Measurements from ENCODE around the gene HUS1B. TPM values are rescaled to one million over a fixed set of nuclear protein-coding genes. Genes with fewer than 3 reads are reported as not detected.

HUS1B gene
- 1 to 10 TPM in 1 of 2 donors, under 1 TPM in 1; 0.36 to 6.1 TPM for total RNA-seq

DNA sequence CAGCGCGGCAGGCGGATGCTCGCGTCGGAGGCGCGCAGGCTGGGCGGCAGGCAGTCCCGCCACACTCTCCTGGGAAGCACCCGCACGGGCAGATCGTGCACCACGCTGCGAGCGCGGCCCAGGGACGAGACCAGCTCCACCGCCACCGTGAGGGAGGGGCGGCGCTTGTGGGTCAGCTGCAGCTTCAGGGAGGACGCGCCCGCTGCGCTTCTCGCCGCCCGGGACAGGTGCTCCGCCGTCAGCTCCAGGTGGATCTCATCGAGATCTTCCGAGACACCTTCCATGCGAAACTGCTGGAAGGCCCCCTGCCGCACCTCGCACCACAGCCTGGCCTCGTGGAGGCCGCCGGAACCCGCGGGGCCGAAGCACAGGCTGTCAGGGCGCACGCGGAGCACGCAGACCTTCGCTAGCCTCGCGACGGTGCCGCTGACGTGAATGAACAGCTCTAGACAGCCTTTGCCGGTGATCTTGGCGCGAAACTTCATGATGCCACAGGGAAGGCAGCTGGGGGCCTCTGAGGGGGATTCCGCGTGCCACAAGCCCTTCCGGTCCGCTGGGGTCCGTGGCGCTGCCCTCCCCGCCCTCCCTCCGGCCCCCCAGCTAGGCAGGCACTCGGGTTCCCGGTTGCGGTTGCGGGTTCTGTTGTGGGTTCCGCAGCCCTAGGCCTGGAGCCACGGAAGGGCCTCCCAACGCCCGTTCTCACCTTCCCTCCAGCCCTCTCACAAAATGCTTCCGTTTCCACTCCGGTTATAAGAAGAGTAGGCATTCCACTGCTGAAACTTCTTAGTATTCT lies at the start of gene HUS1B:
Gene HUS1B (minus strand): TSS at position 641 of the 793 bp plus-strand sequence. CDS start 156 bp downstream, at position 485.
- WGBS = 96% methylated on average over 63 of the region's 73 CpGs
- no peak for DNase-seq (ENCODE audit: low spot score)
- Histone ChIP-seq H3K27ac (no peak within 1 kb of the TSS), H3K36me3 (no peaks in the 10 kb centered on the region), H3K4me3 (no peak within 1 kb of the TSS), H3K9me3 (no peaks in the 10 kb centered on the region), H3K27me3 (replicated peaks; ENCODE audit: insufficient read depth) (no peaks in the 10 kb centered on the region), H3K4me1 (replicated peaks) (no peaks in the 10 kb centered on the region)
- intact Hi-C loops (cut with DNase I) = no loop called here
- TF ChIP-seq, protein P1, sequence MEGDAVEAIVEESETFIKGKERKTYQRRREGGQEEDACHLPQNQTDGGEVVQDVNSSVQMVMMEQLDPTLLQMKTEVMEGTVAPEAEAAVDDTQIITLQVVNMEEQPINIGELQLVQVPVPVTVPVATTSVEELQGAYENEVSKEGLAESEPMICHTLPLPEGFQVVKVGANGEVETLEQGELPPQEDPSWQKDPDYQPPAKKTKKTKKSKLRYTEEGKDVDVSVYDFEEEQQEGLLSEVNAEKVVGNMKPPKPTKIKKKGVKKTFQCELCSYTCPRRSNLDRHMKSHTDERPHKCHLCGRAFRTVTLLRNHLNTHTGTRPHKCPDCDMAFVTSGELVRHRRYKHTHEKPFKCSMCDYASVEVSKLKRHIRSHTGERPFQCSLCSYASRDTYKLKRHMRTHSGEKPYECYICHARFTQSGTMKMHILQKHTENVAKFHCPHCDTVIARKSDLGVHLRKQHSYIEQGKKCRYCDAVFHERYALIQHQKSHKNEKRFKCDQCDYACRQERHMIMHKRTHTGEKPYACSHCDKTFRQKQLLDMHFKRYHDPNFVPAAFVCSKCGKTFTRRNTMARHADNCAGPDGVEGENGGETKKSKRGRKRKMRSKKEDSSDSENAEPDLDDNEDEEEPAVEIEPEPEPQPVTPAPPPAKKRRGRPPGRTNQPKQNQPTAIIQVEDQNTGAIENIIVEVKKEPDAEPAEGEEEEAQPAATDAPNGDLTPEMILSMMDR (IDR thresholded peaks at IDR 0.05) = no peak
- TF ChIP-seq POLR2AphosphoS5 (IDR thresholded peaks at IDR 0.05) (no peak), POLR2A (IDR thresholded peaks at IDR 0.05) (no peak)

DNA sequence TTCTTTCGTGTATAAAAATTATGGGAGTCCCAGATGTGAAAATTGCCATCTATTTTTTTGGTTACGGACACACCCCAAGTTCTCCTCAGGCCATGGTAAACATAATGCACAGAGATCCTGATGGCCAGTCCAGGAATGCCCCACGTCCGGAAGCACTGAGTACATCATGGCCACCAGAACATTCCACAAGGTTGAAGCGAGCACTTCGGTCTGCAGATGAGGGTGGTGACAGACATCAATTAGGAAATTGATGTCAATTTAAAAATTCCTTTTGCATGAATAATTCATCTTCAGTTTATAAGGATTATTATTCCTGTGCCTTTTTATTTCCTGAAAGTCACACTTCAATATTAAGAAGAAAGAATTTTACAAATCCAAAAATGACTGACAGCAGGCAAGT lies 49.2 kb upstream of the HUS1B start:
- TF ChIP-seq POLR2A (IDR thresholded peaks at IDR 0.05) (no peak), POLR2AphosphoS5 (IDR thresholded peaks at IDR 0.05) (no peak)
- TF ChIP-seq, protein P1 (IDR thresholded peaks at IDR 0.05) = no peak
- H3K27ac ChIP-seq = no peak overlapping the region
- no peak overlapping the region for H3K4me3 ChIP-seq
- no peaks in the 10 kb centered on the region for H3K4me1 ChIP-seq (replicated peaks)
- no peaks in the 10 kb centered on the region for H3K27me3 ChIP-seq (replicated peaks; ENCODE audit: insufficient read depth)
- no peaks in the 10 kb centered on the region for H3K9me3 ChIP-seq
- no peak for DNase-seq (ENCODE audit: low spot score)
- H3K36me3 ChIP-seq = no peaks in the 10 kb centered on the region
- 94% methylated on average over 6 of the region's 6 CpGs for WGBS
- intact Hi-C loops (cut with DNase I) = no loop called here

DNA sequence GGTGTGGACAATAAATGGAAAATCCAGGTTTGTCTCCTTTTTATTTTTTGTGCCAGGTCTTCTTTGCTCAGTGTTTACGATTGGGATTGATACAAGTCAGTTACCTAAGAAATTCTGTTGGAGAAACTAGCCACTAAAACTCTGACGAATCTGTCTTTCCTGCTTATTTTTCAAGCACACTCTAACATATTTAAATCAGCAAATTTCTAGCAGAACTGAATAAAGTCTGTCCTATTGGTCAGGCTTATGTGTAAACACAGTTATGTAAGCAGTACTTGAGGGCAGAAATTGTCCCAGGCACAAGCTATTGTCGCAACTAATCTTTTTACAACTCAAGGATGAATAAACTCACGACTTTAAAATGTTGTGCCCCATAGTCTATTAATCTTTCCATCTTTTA lies 48.1 kb upstream of the HUS1B start:
- intact Hi-C loops (cut with DNase I) = no loop called here
- H3K27me3 ChIP-seq (replicated peaks; ENCODE audit: insufficient read depth) = no peaks in the 10 kb centered on the region
- no peak overlapping the region for H3K4me3 ChIP-seq
- H3K9me3 ChIP-seq = no peaks in the 10 kb centered on the region
- no peaks in the 10 kb centered on the region for H3K36me3 ChIP-seq
- no peak overlapping the region for H3K27ac ChIP-seq
- H3K4me1 ChIP-seq (replicated peaks) = no peaks in the 10 kb centered on the region
- no peak for DNase-seq (ENCODE audit: low spot score)
- 35% methylated on average over 4 of the region's 4 CpGs for WGBS
- TF ChIP-seq POLR2AphosphoS5 (IDR thresholded peaks at IDR 0.05) = no peak
- TF ChIP-seq, protein P1 (IDR thresholded peaks at IDR 0.05) = no peak
- TF ChIP-seq POLR2A (IDR thresholded peaks at IDR 0.05) = no peak

DNA sequence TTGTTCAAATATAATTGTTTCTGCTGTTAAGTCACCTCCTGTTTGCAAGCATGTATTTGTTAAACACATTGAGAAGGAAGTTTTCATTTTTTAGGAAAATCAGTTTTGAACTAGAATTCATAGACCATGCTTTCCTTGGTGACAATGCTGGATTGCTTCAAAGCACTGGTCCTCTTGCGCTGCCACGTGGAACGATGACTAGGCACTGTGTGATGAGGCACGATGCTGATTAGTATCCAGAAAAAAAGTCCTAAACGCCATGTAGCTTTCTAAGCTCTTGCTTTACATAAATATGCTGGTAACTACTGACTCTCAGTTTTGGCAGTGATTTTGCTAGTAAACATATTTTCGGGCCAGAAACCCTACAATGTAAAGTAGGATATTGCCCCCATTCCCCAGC lies 47.1 kb upstream of the HUS1B start:
- H3K27ac ChIP-seq = no peak overlapping the region
- no peaks in the 10 kb centered on the region for H3K4me1 ChIP-seq (replicated peaks)
- WGBS = 86% methylated on average over 6 of the region's 6 CpGs
- H3K9me3 ChIP-seq = no peaks in the 10 kb centered on the region
- H3K27me3 ChIP-seq (replicated peaks; ENCODE audit: insufficient read depth) = no peaks in the 10 kb centered on the region
- intact Hi-C loops (cut with DNase I) = no loop called here
- no peaks in the 10 kb centered on the region for H3K36me3 ChIP-seq
- DNase-seq (ENCODE audit: low spot score) = no peak
- TF ChIP-seq POLR2AphosphoS5 (IDR thresholded peaks at IDR 0.05) (no peak), POLR2A (IDR thresholded peaks at IDR 0.05) (no peak)
- TF ChIP-seq, protein P1 (IDR thresholded peaks at IDR 0.05) = no peak
- H3K4me3 ChIP-seq = no peak overlapping the region

DNA sequence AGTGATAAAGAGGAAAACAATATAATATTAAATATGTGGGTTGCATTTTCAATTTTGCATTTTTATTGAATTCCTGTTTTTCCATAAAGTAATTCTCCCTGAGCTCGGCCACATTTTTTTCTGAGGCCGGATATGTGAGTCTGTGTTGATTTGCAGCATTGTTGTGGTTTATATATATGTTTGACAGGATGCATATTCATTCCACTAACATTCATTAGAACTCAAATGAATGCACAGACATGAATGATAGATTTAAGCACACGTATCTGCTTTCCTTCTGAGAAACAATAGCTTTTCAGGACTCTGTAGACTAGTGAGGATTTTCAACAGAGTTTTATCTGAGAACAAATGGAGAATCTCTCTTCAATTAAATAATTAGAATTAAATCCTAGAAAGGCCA lies 46.7 kb upstream of the HUS1B start:
- 87% methylated on average over 3 of the region's 3 CpGs for WGBS
- no peak for TF ChIP-seq POLR2AphosphoS5 (IDR thresholded peaks at IDR 0.05)
- intact Hi-C loops (cut with DNase I) = no loop called here
- H3K36me3 ChIP-seq = no peaks in the 10 kb centered on the region
- H3K27ac ChIP-seq = no peak overlapping the region
- H3K4me3 ChIP-seq = no peak overlapping the region
- H3K9me3 ChIP-seq = no peaks in the 10 kb centered on the region
- no peak for DNase-seq (ENCODE audit: low spot score)
- H3K27me3 ChIP-seq (replicated peaks; ENCODE audit: insufficient read depth) = no peaks in the 10 kb centered on the region
- no peaks in the 10 kb centered on the region for H3K4me1 ChIP-seq (replicated peaks)
